Measurements from ENCODE around the gene MYLIP. TPM values are rescaled to one million over a fixed set of nuclear protein-coding genes. Genes with fewer than 3 reads are reported as not detected.

Gene MYLIP
- total and polyA plus RNA-seq, 12 donors: 7.5 to 49.2 (median 28.8) TPM

DNA sequence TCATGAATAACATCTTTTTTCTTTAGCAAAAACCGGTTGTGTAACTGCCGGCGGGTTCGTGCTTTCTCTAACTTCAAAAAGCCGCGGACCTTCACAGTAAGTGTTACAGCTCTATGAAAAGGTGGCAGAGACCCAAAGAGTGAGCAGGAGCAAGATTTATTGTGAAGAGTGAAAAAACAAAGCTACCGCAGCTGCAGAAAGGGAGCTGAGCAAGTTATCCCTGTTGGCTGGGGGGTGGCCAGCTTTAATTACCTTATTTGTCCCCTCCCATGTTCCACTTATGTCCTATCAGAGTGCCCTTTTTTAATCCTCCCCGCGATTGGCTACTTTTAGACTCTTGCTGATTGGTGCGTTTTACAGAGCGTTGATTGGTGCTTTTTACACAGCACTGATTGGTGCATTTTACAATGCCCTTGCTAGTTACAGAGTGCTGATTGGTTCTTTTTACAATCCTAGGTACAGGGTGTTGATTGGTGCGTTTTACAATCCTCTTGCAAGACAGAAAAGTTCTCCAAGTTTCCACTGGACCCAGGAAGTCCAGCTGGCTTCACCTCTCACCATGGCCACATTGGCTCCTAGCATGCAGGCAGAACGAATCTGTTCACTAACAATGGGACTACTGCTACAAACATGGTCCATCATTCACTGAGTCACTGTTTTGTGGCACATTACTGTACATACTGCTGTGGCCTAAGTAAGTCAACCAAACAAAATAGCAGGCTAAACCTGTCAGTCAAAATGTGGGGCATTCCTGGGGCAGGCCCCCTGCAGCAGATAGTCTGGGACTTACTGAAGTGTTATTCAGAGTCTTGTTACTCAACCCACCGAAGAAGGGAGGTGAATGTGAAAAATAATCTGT, 52.8 kb downstream of the MYLIP start:
- WGBS, 4 donors: 79 to 90% (median 87%) methylated on average over 14 of the region's 14 CpGs
- no peaks in the 10 kb centered on the region for H3K36me3 ChIP-seq (replicated peaks in 1 of 2)
- H3K27ac ChIP-seq: no peak overlapping the region
- TF ChIP-seq POLR2A (IDR thresholded peaks at IDR 0.05): no peak
- no peak for TF ChIP-seq CTCF (IDR thresholded peaks at IDR 0.05)
- no peak overlapping the region for H3K4me3 ChIP-seq
- peak in 2 of 7 donors; percentile 29 to 45 for DNase-seq
- no peaks in the 10 kb centered on the region for H3K9me3 ChIP-seq (replicated peaks in 1 of 3)
- intact Hi-C loops (cut with DNase I): loop anchor here in 1 of 2 donors (5.0 to 10.0 kb wide), 2 partner anchors 47 to 489 kb away; no protein-coding TSS in a partner anchor
- no peaks in the 10 kb centered on the region for H3K27me3 ChIP-seq
- H3K4me1 ChIP-seq (replicated peaks in 1 of 2): peaks cover 0 to 8% of the 10 kb centered on the region in 2 donors

GRCh38 chr6:16183187-16183664, 54.3 kb downstream of the MYLIP start:
- peaks cover 0 to 8% of the 10 kb centered on the region in 2 donors for H3K4me1 ChIP-seq (replicated peaks in 1 of 2)
- 25 to 31% (median 27%) methylated on average over 4 of the region's 4 CpGs for WGBS, 4 donors
- intact Hi-C loops (cut with DNase I): loop anchor here in 1 of 2 donors (5.0 to 10.0 kb wide), 2 partner anchors 48 to 491 kb away; no protein-coding TSS in a partner anchor

DNA sequence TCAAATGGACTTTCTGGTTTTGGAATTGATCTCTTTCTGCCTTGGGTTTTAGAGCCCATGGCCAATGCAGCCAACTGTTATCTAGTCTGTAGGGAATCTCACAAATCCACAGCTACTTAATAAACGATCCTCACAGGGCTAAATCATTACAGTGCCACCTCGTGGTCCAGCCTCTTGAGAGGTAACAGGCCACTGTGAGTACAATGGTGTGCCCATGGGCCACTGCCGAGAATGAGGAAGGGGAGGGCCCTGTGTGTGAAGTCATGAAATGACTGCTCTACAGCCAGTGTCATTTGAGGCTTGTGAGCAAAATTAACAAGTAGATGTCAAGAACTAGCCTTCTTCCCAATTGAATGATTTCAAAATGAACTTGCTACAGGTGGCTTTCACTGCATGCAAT, 55.2 kb downstream of the MYLIP start:
- intact Hi-C loops (cut with DNase I): loop anchor here in 1 of 2 donors (5.0 to 10.0 kb wide), 2 partner anchors 49 to 492 kb away; no protein-coding TSS in a partner anchor
- Histone ChIP-seq H3K27ac (no peak overlapping the region), H3K4me3 (no peak overlapping the region), H3K27me3 (no peaks in the 10 kb centered on the region), H3K9me3 (replicated peaks in 1 of 3) (no peaks in the 10 kb centered on the region), H3K36me3 (replicated peaks in 1 of 2) (no peaks in the 10 kb centered on the region), H3K4me1 (replicated peaks in 1 of 2) (peaks cover 0 to 8% of the 10 kb centered on the region in 2 donors)
- peak in 4 of 6 experiments; percentile 29 to 37 (median 33) for TF ChIP-seq CTCF (IDR thresholded peaks at IDR 0.05)
- no peak for TF ChIP-seq POLR2A (IDR thresholded peaks at IDR 0.05)
- peak; percentile 20 to 83 (median 53) for DNase-seq
- 17 to 40% (median 21%) methylated on average over 3 of the region's 3 CpGs; no CpG with 5 or more reads in 1 of the 4 donors for WGBS, 4 donors

More at GRCh38 chr6:16183187-16183664, 54.3 kb downstream of the MYLIP start:
- Histone ChIP-seq H3K36me3 (replicated peaks in 1 of 2) (no peaks in the 10 kb centered on the region), H3K4me3 (no peak overlapping the region), H3K27me3 (no peaks in the 10 kb centered on the region), H3K27ac (no peak overlapping the region), H3K9me3 (replicated peaks in 1 of 3) (no peaks in the 10 kb centered on the region)
- DNase-seq: no peak
- TF ChIP-seq CTCF (IDR thresholded peaks at IDR 0.05) (peak; percentile 67 to 89 (median 80)), POLR2A (IDR thresholded peaks at IDR 0.05) (no peak)

DNA sequence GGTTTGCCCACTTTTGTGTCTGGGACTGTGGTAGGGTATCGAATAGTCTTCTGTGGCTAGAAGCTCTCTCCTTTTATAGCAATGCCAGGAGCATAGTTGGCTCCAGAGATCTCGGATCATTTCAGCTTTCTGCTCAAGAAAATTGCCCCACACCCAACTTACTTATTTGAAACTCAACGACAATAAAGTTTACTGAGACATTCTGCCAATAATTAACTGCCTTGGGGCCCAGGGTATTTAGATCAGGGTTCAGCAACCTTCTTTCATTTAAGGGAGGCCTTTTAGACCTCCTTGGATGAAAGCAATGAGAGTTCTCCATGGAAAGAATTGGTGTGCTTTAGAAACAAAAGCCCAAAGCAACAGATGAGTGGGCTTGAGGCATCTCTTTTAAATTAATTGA, 55.7 kb downstream of the MYLIP start:
- H3K4me3 ChIP-seq: no peak overlapping the region
- intact Hi-C loops (cut with DNase I): loop anchor here in 1 of 2 donors (5.0 to 10.0 kb wide), 2 partner anchors 50 to 492 kb away; no protein-coding TSS in a partner anchor
- DNase-seq: no peak
- 84 to 94% (median 89%) methylated on average over 3 of the region's 3 CpGs for WGBS, 4 donors
- H3K4me1 ChIP-seq (replicated peaks in 1 of 2): peaks cover 0 to 8% of the 10 kb centered on the region in 2 donors
- TF ChIP-seq POLR2A (IDR thresholded peaks at IDR 0.05): no peak
- no peak for TF ChIP-seq CTCF (IDR thresholded peaks at IDR 0.05)
- H3K27me3 ChIP-seq: no peaks in the 10 kb centered on the region
- no peak overlapping the region for H3K27ac ChIP-seq
- no peaks in the 10 kb centered on the region for H3K36me3 ChIP-seq (replicated peaks in 1 of 2)
- no peaks in the 10 kb centered on the region for H3K9me3 ChIP-seq (replicated peaks in 1 of 3)
